ENCODE results near the gene ATP8B3. TPM values are rescaled to one million over a fixed set of nuclear protein-coding genes. Genes with fewer than 3 reads are reported as not detected.
A peak's percentile ranks its signal among the peaks of the same experiment; 100 is the strongest.

The ATP8B3 gene
- total RNA-seq, 1 donor from 2014 or later: 0.41 TPM

GRCh38 chr19:1858412-1859081, 46.5 kb upstream of the ATP8B3 start:
- intact Hi-C loops (cut with micrococcal nuclease): no loop called here
- DNase-seq: no peak
- no peaks in the 10 kb centered on the region for H3K27me3 ChIP-seq (ENCODE audit: low read depth)
- peak overlapping the region; percentile 96 for H3K27ac ChIP-seq (replicated peaks)
- no peak overlapping the region for H3K4me3 ChIP-seq
- H3K4me1 ChIP-seq: peaks cover 90% of the 10 kb centered on the region
- H3K36me3 ChIP-seq: no peaks in the 10 kb centered on the region
- TF ChIP-seq, protein P1, sequence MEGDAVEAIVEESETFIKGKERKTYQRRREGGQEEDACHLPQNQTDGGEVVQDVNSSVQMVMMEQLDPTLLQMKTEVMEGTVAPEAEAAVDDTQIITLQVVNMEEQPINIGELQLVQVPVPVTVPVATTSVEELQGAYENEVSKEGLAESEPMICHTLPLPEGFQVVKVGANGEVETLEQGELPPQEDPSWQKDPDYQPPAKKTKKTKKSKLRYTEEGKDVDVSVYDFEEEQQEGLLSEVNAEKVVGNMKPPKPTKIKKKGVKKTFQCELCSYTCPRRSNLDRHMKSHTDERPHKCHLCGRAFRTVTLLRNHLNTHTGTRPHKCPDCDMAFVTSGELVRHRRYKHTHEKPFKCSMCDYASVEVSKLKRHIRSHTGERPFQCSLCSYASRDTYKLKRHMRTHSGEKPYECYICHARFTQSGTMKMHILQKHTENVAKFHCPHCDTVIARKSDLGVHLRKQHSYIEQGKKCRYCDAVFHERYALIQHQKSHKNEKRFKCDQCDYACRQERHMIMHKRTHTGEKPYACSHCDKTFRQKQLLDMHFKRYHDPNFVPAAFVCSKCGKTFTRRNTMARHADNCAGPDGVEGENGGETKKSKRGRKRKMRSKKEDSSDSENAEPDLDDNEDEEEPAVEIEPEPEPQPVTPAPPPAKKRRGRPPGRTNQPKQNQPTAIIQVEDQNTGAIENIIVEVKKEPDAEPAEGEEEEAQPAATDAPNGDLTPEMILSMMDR (IDR thresholded peaks at IDR 0.05; ENCODE audit: borderline replicate concordance): no peak
- no peaks in the 10 kb centered on the region for H3K9me3 ChIP-seq (replicated peaks)

GRCh38 chr19:1857648-1858326, 45.7 kb upstream of the ATP8B3 start:
- H3K4me1 ChIP-seq: peaks cover 96% of the 10 kb centered on the region
- peak overlapping the region; percentile 69 for H3K4me3 ChIP-seq

DNA sequence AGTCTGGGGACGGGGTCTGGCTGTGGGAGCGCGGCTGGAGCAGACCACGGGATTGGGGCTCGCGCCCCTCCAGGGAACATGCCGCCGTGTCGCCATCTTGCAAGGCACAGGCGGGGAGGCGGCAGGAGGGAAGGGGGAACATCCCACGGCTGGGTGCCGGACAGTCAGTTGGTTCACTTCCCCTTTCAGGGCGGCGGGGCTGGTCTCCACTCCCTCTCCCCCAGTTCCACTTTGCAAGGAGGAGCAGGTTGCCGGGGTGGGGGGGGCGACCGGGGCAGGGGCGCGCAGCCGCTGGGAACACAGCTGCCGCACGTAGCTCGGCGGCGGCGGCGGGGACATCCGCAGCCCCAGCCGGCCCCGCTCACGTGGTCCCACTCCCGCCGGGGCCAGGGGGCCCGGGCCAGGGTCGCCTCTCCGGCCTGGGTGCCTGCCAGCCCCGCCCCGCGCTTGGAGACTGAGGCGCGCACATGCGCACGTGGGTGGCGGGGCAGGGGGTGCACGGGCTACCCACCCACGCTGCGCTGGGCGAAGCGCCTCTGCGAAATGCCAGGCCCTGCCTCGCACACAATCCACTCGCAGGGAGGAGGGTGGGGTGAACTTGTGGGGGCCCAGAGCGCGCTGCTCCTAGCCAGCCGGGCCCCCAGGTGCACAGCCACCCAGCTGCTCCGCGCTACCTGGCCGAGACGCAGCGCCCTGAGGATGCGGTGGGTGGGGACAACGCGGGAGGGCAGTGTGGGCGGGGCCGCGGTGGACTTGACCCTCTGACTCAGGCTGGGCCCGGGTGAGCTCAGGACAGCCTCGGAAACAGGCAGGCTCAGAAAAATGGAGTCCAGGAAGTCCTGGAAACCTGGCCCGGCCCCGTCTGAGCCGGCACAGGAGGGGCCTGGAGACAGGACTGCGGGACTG, 44.9 kb upstream of the ATP8B3 start:
- peak; percentile 82 for DNase-seq
- peak overlapping the region; percentile 69 for H3K4me3 ChIP-seq
- H3K4me1 ChIP-seq: peaks cover 98% of the 10 kb centered on the region
- intact Hi-C loops (cut with micrococcal nuclease): no loop called here
- peak overlapping the region; percentile 96 for H3K27ac ChIP-seq (replicated peaks)
- no peaks in the 10 kb centered on the region for H3K36me3 ChIP-seq
- H3K9me3 ChIP-seq (replicated peaks): no peaks in the 10 kb centered on the region
- H3K27me3 ChIP-seq (ENCODE audit: low read depth): no peaks in the 10 kb centered on the region
- TF ChIP-seq, protein P1 (IDR thresholded peaks at IDR 0.05; ENCODE audit: borderline replicate concordance): no peak

More at GRCh38 chr19:1857648-1858326, 45.7 kb upstream of the ATP8B3 start:
- TF ChIP-seq, protein P1 (IDR thresholded peaks at IDR 0.05; ENCODE audit: borderline replicate concordance): no peak
- Histone ChIP-seq H3K27me3 (ENCODE audit: low read depth) (no peaks in the 10 kb centered on the region), H3K27ac (replicated peaks) (peak overlapping the region; percentile 96), H3K9me3 (replicated peaks) (no peaks in the 10 kb centered on the region), H3K36me3 (no peaks in the 10 kb centered on the region)
- intact Hi-C loops (cut with micrococcal nuclease): no loop called here
- no peak for DNase-seq

DNA sequence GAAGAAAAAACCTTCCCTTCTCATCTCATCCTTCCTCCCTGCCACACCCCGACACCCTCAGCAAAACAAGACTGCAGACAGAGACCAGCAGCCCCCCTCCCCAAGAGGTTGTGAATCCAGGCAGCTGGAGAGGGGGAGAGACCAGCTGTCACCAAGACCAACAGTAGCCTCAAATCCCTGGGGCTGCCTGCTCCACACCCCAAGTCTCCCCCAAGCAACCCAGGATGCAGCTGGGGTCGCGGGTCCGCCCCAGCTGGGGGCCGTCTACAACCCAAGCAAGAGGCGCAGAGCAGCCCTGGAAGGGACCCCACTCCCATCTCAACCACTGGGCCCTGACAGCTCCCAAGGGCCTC, 44.2 kb upstream of the ATP8B3 start:
- no peak for DNase-seq
- peaks cover 96% of the 10 kb centered on the region for H3K4me1 ChIP-seq
- H3K9me3 ChIP-seq (replicated peaks): no peaks in the 10 kb centered on the region
- peak overlapping the region; percentile 96 for H3K27ac ChIP-seq (replicated peaks)
- TF ChIP-seq, protein P1 (IDR thresholded peaks at IDR 0.05; ENCODE audit: borderline replicate concordance): no peak
- no peaks in the 10 kb centered on the region for H3K27me3 ChIP-seq (ENCODE audit: low read depth)
- no peaks in the 10 kb centered on the region for H3K36me3 ChIP-seq
- intact Hi-C loops (cut with micrococcal nuclease): no loop called here
- peak overlapping the region; percentile 69 for H3K4me3 ChIP-seq

DNA sequence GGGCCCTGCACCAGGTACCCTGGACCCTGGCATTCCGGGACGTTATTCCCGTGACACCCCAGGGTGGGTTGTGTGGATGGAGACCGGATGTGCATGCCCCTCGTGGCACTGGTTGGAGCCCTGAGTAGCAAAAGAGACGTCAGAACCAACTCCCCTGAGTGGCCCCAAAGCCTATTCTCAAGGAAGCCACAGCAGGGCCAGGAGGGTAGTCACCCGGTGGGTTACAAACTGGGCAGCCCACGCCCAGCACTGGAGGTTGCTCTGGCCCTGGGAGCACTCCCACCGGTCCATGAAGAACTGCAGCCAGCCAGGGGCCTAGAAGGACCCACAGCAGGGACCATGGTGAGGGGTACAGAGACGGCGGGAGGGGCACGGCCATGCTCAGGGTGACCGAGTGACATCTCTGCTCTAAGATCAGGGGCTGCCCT, 43.8 kb upstream of the ATP8B3 start:
- TF ChIP-seq, protein P1 (IDR thresholded peaks at IDR 0.05; ENCODE audit: borderline replicate concordance): no peak
- no peaks in the 10 kb centered on the region for H3K27me3 ChIP-seq (ENCODE audit: low read depth)
- H3K4me1 ChIP-seq: peaks cover 91% of the 10 kb centered on the region
- H3K9me3 ChIP-seq (replicated peaks): no peaks in the 10 kb centered on the region
- no peaks in the 10 kb centered on the region for H3K36me3 ChIP-seq
- intact Hi-C loops (cut with micrococcal nuclease): no loop called here
- peak overlapping the region; percentile 69 for H3K4me3 ChIP-seq
- H3K27ac ChIP-seq (replicated peaks): peak overlapping the region; percentile 96
- no peak for DNase-seq
